HFFc6 (cell line): Measurements from ENCODE around the gene GRK3. TPM values are rescaled to one million over a fixed set of nuclear protein-coding genes. Genes with fewer than 3 reads are reported as not detected.
"Not testable (repeated sequence)": the region's sequence is repeated elsewhere in the genome, so short reads cannot be mapped to it uniquely, and the experiment has no call there.

Experiments used
- DNase-seq: peaks from one replicate; pipeline ENCODE4 v3.0.0-alpha.2; 2018
- H3K27ac Mint-ChIP-seq: 2 replicates; pipeline ENCODE4 v1.8.0; 2020; ENCODE audit warnings: mild to moderate bottlenecking, mixed read lengths
- H3K27me3 Mint-ChIP-seq: 2 replicates; pipeline ENCODE4 v1.8.0; 2021; ENCODE audit warnings: mild to moderate bottlenecking, moderate library complexity, mixed read lengths; ENCODE audit not compliant: insufficient read depth
- H3K36me3 Mint-ChIP-seq: 2 replicates; pipeline ENCODE4 v1.8.0; 2021; ENCODE audit warnings: low read depth, mixed read lengths
- H3K4me1 Mint-ChIP-seq: 2 replicates; pipeline ENCODE4 v1.8.0; 2020; ENCODE audit warnings: low read depth, mixed read lengths
- H3K4me3 Mint-ChIP-seq: 2 replicates; pipeline ENCODE4 v1.8.0; 2020; ENCODE audit warnings: mild to moderate bottlenecking, moderate library complexity, mixed read lengths
- H3K9me3 Mint-ChIP-seq: 2 replicates; pipeline ENCODE4 v1.8.0; 2020; ENCODE audit warnings: mild to moderate bottlenecking, mixed read lengths
- CTCF ChIP-seq: fragments of 200-600 bp; sonication (generic); IDR thresholded peaks from 2 replicates; pipeline ENCODE4 v1.5.0; 2021; ENCODE audit warnings: antibody characterized with exemption, mild to moderate bottlenecking
- total RNA-seq, 6 experiments: library from RNA; stranded (reverse); fragmentation: NEBNext Ultra II Directional; extraction: Animal tissue kit (Norgen Biotek cat#: 25700); gene quantifications; 2 replicates in 1 of 6; 3 replicates in 5 of 6; pipeline ENCODE4 v1.2.3, GENCODE V29; 2021

GRK3 gene
- total RNA-seq, 6 experiments from 2014 or later: 0.05 TPM; not detected in 5

GRCh38 chr22:25574736-25575135, 10.3 kb downstream of the GRK3 start:
- no peak for TF ChIP-seq CTCF
- H3K27me3 Mint-ChIP-seq: no peaks in the 10 kb centered on the region

GRCh38 chr22:25575674-25576392, 11.4 kb downstream of the GRK3 start:
- not testable (repeated sequence) for H3K4me3 Mint-ChIP-seq, H3K4me1 Mint-ChIP-seq, DNase-seq, H3K27ac Mint-ChIP-seq, H3K27me3 Mint-ChIP-seq, H3K36me3 Mint-ChIP-seq
- peaks cover 24% of the 10 kb centered on the region for H3K9me3 Mint-ChIP-seq

More at GRCh38 chr22:25574736-25575135, 10.3 kb downstream of the GRK3 start:
- Mint-ChIP-seq H3K36me3 (no peaks in the 10 kb centered on the region), H3K4me1 (no peaks in the 10 kb centered on the region), H3K27ac (no peak overlapping the region), H3K9me3 (peaks cover 16% of the 10 kb centered on the region), H3K4me3 (no peak overlapping the region)
- DNase-seq: no peak

- H3K4me3 Mint-ChIP-seq, DNase-seq, H3K27ac Mint-ChIP-seq, H3K36me3 Mint-ChIP-seq, H3K4me1 Mint-ChIP-seq, H3K27me3 Mint-ChIP-seq: not testable (repeated sequence)
- peaks cover 44% of the 10 kb centered on the region for H3K9me3 Mint-ChIP-seq
Measured at GRCh38 chr22:25581452-25581851, 17.0 kb downstream of the GRK3 start.

GRCh38 chr22:25582946-25583345, 18.5 kb downstream of the GRK3 start:
- Mint-ChIP-seq H3K4me3 (no peak overlapping the region), H3K27ac (no peak overlapping the region; the same call in 1 of the 2 replicates), H3K4me1 (no peaks in the 10 kb centered on the region; the same call in 1 of the 2 replicates), H3K27me3 (no peaks in the 10 kb centered on the region), H3K36me3 (peaks cover 8% of the 10 kb centered on the region; the same call in 1 of the 2 replicates), H3K9me3 (peaks cover 55% of the 10 kb centered on the region)
- no peak for TF ChIP-seq CTCF
- DNase-seq: no peak

GRCh38 chr22:25584993-25585392, 20.5 kb downstream of the GRK3 start:
- not testable (repeated sequence) for H3K36me3 Mint-ChIP-seq, H3K27me3 Mint-ChIP-seq, DNase-seq, H3K4me1 Mint-ChIP-seq, H3K4me3 Mint-ChIP-seq, H3K27ac Mint-ChIP-seq
- H3K9me3 Mint-ChIP-seq: peaks cover 37% of the 10 kb centered on the region; the same call in 1 of the 2 replicates

GRCh38 chr22:25589664-25590063, 25.2 kb downstream of the GRK3 start:
- not testable (repeated sequence) for H3K27me3 Mint-ChIP-seq, DNase-seq, H3K4me3 Mint-ChIP-seq, H3K36me3 Mint-ChIP-seq, H3K4me1 Mint-ChIP-seq, H3K27ac Mint-ChIP-seq
- H3K9me3 Mint-ChIP-seq: peaks cover 29% of the 10 kb centered on the region

- H3K27ac Mint-ChIP-seq, H3K4me1 Mint-ChIP-seq: not testable (repeated sequence)
Measured at GRCh38 chr22:25593323-25593722, 28.8 kb downstream of the GRK3 start.

GRCh38 chr22:25598609-25599008, 34.1 kb downstream of the GRK3 start:
- Mint-ChIP-seq H3K27me3 (no peaks in the 10 kb centered on the region), H3K4me3 (no peak overlapping the region), H3K4me1 (no peaks in the 10 kb centered on the region), H3K9me3 (peaks cover 30% of the 10 kb centered on the region; the same call in 1 of the 2 replicates), H3K27ac (no peak overlapping the region), H3K36me3 (no peaks in the 10 kb centered on the region)
- DNase-seq: no peak
- no peak for TF ChIP-seq CTCF

More at GRCh38 chr22:25593323-25593722, 28.8 kb downstream of the GRK3 start:
- H3K4me3 Mint-ChIP-seq, H3K27me3 Mint-ChIP-seq, DNase-seq, H3K36me3 Mint-ChIP-seq: not testable (repeated sequence)
- peaks cover 33% of the 10 kb centered on the region for H3K9me3 Mint-ChIP-seq
